HG03469 (cell line): Measurements from ENCODE around the gene ANKK1.

Source experiments
- ATAC-seq: cut with Tn5 transposase; IDR thresholded peaks from one replicate; pipeline ENCODE4 v1.9.1; 2021; ENCODE audit warnings: mild to moderate bottlenecking, moderate library complexity, moderate number of reproducible peaks; ENCODE audit not compliant: unreplicated experiment

The ANKK1 gene

DNA sequence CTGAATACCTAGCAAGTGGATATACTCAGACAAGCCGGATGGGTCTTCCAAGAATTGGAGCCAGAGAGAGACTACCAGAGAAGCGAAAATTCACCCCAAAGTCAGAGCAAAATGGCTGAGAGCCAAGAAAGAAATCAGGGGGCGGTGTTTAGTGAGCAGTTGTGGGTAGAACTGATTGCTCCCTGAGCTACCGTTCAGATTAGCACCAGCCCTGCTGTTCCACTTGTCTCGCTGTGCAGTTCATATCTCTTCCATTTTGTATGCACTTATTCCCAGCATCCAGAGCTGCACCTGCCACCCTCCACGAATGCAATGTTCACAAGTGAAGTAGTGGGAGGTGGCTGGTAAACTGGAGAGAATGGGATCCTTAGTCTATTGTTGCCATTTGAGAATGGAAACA lies 62.2 kb downstream of the ANKK1 start:
- no peak for ATAC-seq
